Left hindlimb (tissue), 1 donor: ENCODE measurements around the gene ARHGEF6.

Experiments
- DNase-seq: peaks from one replicate; pipeline ENCODE4 v3.0.0-alpha.2; 2018

Gene ARHGEF6

GRCh38 chrX:136745215-136746173 lies 35.2 kb downstream of the ARHGEF6 start:
- no peak for DNase-seq

DNA sequence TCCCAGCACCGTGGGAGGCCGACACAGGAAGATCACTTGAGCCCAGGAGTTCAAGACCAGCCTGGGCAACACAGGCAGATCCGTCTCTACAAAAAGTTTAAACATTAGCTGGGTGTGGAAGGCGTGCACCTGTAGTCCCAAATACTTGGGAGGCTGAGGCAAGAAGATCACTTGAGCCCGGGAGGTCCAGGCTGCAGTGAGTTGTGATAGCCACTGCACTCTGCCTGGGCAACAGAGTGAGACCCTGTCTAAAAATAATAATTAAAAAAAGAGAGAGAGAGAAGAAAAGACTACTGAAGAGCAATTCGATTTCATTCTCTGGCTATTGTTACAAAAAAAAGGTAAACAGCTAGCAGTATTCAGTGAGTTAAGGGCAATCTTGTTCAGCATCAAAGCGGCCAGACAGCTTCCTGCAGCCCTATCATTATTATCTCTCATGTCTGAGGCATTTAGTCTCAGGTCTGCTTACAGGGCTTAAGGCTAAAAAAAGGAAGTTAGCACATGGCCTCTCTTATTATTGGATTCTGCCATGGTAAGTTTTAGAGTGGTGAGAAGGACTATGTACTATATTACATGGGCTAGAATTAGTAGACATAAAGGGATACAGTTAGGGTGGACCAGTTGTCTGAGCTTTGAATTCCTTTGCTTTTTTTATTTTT lies 37.9 kb downstream of the ARHGEF6 start:
- no peak for DNase-seq

DNA sequence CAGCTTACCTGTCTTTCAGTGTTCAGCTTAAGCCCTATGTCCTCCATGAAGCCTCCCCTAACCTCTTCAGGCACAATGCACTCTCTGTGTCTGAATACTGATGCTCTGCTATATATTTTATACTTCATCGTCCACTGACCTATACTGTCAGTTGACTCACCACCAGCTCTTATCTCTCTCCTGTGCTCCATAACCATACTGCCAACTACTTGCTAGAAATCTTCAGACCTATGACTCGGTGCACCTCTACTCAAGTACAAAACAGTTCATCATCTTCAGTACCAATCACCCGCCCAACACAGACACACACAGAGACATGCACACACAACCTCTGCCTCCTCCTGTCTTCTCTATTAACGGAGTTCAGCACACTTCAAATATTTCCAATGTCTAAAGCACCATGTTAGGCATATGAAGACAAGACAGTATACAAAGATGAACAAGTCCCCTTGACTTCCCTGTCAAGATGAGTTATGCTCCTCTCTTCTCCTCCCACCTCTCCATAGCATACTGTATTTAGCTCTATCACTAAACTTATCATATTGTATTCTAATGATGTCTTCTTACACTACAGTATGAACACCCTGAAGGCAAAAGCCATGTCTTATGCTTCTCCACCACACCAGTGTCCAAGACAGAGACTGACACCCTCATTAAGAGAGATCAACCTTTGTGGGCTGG lies 42.5 kb downstream of the ARHGEF6 start:
- DNase-seq: no peak

DNA sequence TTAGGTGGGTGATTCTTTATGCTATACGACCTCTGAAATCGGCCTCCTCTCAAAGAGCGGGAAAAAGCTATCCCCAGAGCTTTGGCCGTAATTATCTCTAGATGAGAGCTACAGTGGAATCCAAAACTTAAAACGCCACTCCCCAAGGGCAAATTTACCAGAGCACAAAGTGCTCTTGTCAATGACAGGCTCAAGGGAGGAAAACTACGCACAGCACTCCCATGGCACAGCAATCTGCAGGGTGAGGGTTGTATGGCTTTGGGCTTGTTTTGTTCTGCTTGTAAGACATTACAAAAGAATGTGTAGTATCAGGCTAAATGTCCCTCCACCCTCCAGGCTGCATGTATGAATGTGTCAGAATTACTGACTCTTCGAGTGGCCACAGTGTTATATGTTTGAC lies 44.0 kb downstream of the ARHGEF6 start:
- no peak for DNase-seq

DNA sequence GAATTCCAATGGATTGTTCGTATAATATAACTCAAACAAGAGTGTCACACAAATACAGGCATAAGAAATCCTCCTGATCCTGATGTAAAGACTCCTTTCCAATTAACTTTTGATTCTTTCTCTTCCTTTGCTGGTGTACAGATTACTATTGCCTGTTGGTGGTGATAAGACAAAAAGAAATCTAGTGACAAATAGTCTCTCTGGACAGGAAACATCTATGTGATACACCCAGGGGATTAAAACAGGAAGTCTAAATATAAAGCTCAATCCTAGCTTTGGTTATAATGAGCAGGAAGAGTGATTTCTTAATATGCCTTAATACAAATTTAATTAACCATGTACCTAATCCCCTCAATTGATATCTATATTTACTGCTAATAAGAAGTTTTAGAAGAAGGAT lies 45.1 kb downstream of the ARHGEF6 start:
- no peak for DNase-seq

- no peak for DNase-seq
Measured at GRCh38 chrX:136733613-136734012, 47.1 kb downstream of the ARHGEF6 start.

- no peak for DNase-seq
Measured at GRCh38 chrX:136731798-136732197, 48.9 kb downstream of the ARHGEF6 start.

DNA sequence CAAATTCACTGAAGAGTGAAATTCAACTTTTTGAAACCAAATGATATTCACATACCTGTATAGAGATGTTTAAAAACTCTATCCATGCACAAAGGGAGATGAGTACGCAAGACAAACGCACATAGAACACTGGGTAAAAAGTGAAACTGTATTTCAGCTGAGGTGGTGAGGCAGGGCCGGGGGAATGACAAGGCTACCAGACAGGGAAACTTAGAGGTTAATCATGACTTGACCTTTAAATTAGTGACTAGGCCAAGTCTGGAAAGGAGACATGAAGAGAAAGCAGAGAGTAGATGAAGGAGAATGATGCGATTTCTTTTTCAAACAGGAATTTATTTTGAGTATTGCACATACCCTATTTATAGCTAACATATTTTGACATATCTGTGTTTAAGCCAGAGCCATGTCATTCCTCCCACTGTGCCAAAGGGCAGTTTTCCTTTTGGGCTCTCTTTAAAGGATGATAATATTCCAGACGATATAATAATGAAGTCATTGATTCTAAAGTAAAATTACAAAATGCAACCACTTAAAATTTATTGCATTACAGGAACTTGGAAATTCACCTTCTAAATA lies 49.4 kb downstream of the ARHGEF6 start:
- no peak for DNase-seq

DNA sequence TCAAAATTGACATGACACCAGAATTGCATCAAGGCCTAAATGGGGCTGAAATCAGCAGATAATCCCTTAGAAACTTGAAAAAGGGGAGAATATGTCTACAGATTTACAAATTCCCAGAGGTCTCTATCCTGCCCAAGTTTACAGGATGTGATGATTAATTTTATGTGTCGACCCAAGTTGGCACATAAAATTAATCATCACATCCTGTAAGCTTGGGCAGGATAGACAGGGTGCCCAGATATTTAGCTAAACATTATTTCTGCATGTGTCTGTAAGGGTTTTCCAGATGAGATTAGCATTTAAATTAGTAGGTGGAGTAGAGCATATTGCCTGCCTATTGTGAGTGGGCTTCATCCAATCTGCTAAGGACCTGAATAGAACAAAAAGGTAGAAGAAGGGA lies 52.3 kb downstream of the ARHGEF6 start:
- no peak for DNase-seq

- DNase-seq: no peak
Measured at GRCh38 chrX:136725441-136726104, 55.2 kb downstream of the ARHGEF6 start.

DNA sequence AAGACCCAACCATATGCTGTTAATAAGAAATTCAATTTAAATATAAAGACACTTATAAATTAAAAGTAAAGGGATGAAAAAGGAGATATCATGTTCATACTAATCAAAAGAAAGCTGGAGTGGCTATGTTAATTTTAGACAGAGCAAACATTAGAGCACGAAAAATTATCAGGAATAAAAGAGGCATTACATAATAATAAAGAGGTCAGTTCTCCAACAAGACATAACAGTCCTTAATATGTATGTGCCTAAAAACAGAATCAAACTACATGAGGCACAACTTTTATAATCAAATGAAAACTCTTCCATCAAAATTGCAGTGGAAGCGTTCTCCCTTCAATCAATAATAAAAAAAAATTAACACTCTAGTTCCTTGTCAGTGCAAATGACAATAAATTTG lies 62.6 kb downstream of the ARHGEF6 start:
- DNase-seq: no peak

- DNase-seq: no peak
Measured at GRCh38 chrX:136714626-136715599, 65.8 kb downstream of the ARHGEF6 start.

GRCh38 chrX:136712650-136713310 lies 68.0 kb downstream of the ARHGEF6 start:
- no peak for DNase-seq

DNA sequence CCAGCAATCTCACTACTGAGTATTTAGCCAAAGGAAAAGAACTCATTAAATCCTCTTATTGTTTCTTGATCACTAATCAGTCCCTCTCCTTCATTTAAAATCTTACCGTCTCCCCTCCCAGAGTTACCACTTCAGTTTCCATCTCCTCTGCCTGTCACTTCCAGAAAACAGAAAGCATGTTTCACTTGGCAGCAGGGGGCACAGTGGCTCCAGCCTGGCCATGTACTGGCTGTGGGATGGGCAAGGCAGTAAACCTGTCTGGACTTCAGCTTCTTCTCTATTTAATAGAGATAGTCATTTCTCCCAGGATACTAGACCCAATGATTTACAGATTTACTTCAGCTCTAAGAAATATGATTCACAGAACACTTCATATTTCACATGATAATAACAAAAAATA lies 69.6 kb downstream of the ARHGEF6 start:
- peak; percentile 36 for DNase-seq

GRCh38 chrX:136710325-136710951 lies 70.3 kb downstream of the ARHGEF6 start:
- DNase-seq: no peak

GRCh38 chrX:136708348-136708747 lies 72.4 kb downstream of the ARHGEF6 start:
- no peak for DNase-seq

DNA sequence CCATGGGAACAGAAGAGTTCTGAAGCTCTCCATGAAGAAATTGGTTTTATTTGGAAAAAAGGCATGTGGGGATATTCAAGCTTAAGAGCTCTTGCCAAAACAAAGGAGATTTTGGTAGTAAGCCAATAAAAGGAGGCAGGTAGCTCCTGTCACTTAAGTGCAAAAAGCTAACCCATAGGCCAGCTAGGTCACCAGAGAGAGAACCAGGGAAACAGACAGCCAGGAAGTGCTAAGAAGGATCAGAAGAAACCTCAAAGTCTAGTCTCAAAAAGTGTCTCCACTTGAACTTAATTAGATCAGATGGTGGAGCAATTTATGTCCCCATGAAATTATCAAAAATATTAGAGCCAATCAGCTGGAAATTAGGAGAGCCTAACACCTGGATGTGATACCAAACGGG lies 83.6 kb downstream of the ARHGEF6 start:
- DNase-seq: no peak

DNA sequence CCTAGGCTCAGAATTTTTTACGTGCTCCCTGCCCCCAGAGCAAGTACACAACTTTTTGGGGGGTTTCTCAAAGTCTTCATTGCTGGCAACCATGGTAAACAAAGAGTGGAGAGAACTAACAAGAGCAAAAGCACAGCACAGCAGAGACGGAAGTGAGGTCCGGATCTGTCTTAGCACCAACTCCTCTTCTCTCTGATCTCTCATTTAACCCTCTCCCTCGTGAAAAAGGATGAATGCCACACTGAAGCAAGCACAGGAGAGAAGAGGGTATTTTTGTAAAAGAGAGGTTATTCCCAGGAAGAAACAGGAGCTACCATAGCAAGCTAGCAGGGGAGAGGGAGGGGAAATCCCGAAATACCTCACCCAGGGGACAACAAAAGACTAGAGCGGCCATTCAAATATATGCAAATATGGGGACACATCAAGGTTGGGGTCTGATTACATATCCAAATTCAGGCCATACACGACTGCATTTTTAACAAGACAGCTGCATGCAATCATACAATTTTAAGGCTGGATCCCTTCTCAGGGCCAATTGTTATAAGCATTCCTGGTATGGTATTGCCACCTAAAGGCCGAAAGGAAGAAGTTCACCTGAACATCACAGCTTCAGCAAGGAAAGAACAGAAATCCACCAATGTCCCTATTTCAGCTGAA lies 86.2 kb downstream of the ARHGEF6 start:
- DNase-seq: no peak

DNA sequence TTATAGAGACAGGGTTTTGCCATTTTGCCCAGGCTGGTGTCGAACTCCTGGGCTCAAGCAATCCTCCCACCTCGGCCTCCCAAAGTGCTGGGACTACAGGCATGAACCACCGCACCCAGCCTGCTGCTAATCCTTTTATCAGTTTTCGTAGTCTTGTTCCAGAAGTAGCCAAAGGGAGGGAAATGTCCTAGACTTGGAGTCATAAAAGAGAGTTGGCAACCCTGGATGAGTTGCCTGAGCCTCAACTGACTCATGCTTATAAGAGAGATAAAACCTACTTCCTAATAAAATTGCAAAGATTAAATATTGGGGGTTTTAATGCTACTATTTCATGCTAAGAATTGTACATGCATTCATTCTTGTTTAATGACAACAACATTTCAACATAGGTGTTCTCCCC lies 88.5 kb downstream of the ARHGEF6 start:
- no peak for DNase-seq
